Measurements from ENCODE around the gene NUDT2.
A peak's percentile ranks its signal among the peaks of the same experiment; 100 is the strongest.
"Not testable (repeated sequence)": the region's sequence is repeated elsewhere in the genome, so short reads cannot be mapped to it uniquely, and the experiment has no call there.

The NUDT2 gene

GRCh38 chr9:34328987-34329832 lies at the start of gene NUDT2, which contains the start of gene KIF24:
NUDT2 (plus strand) TSS chr9:34329569; CDS start chr9:34339040, 9,471 bp downstream.
KIF24 (minus strand) TSS chr9:34329268; CDS start chr9:34311346, 17,922 bp downstream.
- H3K4me1 ChIP-seq (ENCODE audit: control insufficient read depth in 1 of 2, insufficient read depth in 2 of 2, low read length in 2 of 2), result peaks cover 0 to 19% of the 10 kb centered on the region in 2 donors
- peak within 1 kb of the TSS; percentile 81 to 95 for H3K4me3 ChIP-seq (ENCODE audit: low read depth in 1 of 2, low read length in 2 of 2)
- peak within 1 kb of the TSS; percentile 98 for H3K27ac ChIP-seq (ENCODE audit: low read length)
- no peaks in the 10 kb centered on the region for H3K36me3 ChIP-seq (ENCODE audit: control insufficient read depth in 1 of 2, insufficient read depth in 2 of 2, low read length in 2 of 2)
- H3K9me3 ChIP-seq (ENCODE audit: control insufficient read depth in 1 of 2, low read length in 2 of 2), result no peaks in the 10 kb centered on the region
- H3K27me3 ChIP-seq (ENCODE audit: low read depth, low read length), result no peaks in the 10 kb centered on the region

- Histone ChIP-seq H3K4me3 (ENCODE audit: low read depth in 1 of 2, low read length in 2 of 2) (no peak overlapping the region), H3K27me3 (ENCODE audit: low read depth, low read length) (no peaks in the 10 kb centered on the region), H3K4me1 (ENCODE audit: control insufficient read depth in 1 of 2, insufficient read depth in 2 of 2, low read length in 2 of 2) (peaks cover 0 to 6% of the 10 kb centered on the region in 2 donors), H3K36me3 (ENCODE audit: control insufficient read depth in 1 of 2, insufficient read depth in 2 of 2, low read length in 2 of 2) (no peaks in the 10 kb centered on the region), H3K27ac (ENCODE audit: low read length) (no peak overlapping the region), H3K9me3 (ENCODE audit: control insufficient read depth in 1 of 2, low read length in 2 of 2) (no peaks in the 10 kb centered on the region)
Observed at GRCh38 chr9:34282096-34282495, 47.3 kb upstream of the NUDT2 start.

- Histone ChIP-seq H3K9me3 (ENCODE audit: control insufficient read depth in 1 of 2, low read length in 2 of 2) (no peaks in the 10 kb centered on the region), H3K27me3 (ENCODE audit: low read depth, low read length) (no peaks in the 10 kb centered on the region), H3K4me1 (ENCODE audit: control insufficient read depth in 1 of 2, insufficient read depth in 2 of 2, low read length in 2 of 2) (no peaks in the 10 kb centered on the region), H3K27ac (ENCODE audit: low read length) (no peak overlapping the region), H3K36me3 (ENCODE audit: control insufficient read depth in 1 of 2, insufficient read depth in 2 of 2, low read length in 2 of 2) (no peaks in the 10 kb centered on the region), H3K4me3 (ENCODE audit: low read depth in 1 of 2, low read length in 2 of 2) (no peak overlapping the region)
Observed at GRCh38 chr9:34289159-34289558, 40.2 kb upstream of the NUDT2 start.

DNA sequence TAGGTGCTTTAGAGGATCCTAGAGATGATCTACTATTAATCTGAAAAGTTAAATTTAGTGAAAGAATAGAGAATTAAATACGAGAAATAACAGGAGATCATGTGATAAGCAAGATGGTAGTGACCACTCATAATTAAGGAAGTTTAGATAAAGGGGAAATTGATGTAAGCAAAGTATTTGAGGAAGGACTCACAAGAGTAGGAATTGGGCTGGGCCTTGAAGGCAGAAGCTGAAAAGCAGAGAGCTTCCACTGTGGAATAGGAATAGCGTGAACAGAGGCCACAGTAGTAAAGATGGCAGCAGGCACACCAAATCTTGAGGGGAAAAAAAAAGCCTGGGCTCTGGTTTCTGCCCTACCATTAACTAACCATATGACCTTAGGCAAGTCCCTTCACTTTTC lies 38.3 kb upstream of the NUDT2 start:
- no peak overlapping the region for H3K4me3 ChIP-seq (ENCODE audit: low read depth in 1 of 2, low read length in 2 of 2)
- no peaks in the 10 kb centered on the region for H3K27me3 ChIP-seq (ENCODE audit: low read depth, low read length)
- no peaks in the 10 kb centered on the region for H3K9me3 ChIP-seq (ENCODE audit: control insufficient read depth in 1 of 2, low read length in 2 of 2)
- H3K4me1 ChIP-seq (ENCODE audit: control insufficient read depth in 1 of 2, insufficient read depth in 2 of 2, low read length in 2 of 2), result no peaks in the 10 kb centered on the region
- no peak overlapping the region for H3K27ac ChIP-seq (ENCODE audit: low read length)
- no peaks in the 10 kb centered on the region for H3K36me3 ChIP-seq (ENCODE audit: control insufficient read depth in 1 of 2, insufficient read depth in 2 of 2, low read length in 2 of 2)

- Histone ChIP-seq H3K9me3 (ENCODE audit: control insufficient read depth in 1 of 2, low read length in 2 of 2) (no peaks in the 10 kb centered on the region), H3K36me3 (ENCODE audit: control insufficient read depth in 1 of 2, insufficient read depth in 2 of 2, low read length in 2 of 2) (no peaks in the 10 kb centered on the region), H3K4me3 (ENCODE audit: low read depth in 1 of 2, low read length in 2 of 2) (no peak overlapping the region), H3K4me1 (ENCODE audit: control insufficient read depth in 1 of 2, insufficient read depth in 2 of 2, low read length in 2 of 2) (no peaks in the 10 kb centered on the region), H3K27me3 (ENCODE audit: low read depth, low read length) (no peaks in the 10 kb centered on the region), H3K27ac (ENCODE audit: low read length) (no peak overlapping the region)
Observed at GRCh38 chr9:34291423-34291822, 37.9 kb upstream of the NUDT2 start.

DNA sequence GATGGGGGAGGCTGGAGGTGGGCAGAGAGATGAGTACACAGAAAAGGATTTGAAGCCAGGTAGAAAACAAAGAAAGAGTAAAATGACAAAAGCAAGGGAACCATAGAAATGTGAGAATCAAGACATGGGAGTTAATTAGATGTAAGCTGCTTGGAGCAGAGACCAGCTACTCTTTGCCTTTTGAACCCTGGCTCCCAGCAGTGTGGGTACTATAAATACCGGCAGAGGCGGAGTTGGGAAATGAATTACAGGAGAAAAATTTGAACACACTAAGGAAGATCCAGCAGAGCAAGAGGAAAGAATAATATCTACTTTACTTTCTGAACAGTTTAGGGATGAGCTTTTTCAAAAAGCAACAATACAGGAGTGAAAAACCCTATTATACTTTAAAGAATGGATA lies 36.8 kb upstream of the NUDT2 start:
- Histone ChIP-seq H3K36me3 (ENCODE audit: control insufficient read depth in 1 of 2, insufficient read depth in 2 of 2, low read length in 2 of 2) (no peaks in the 10 kb centered on the region), H3K4me3 (ENCODE audit: low read depth in 1 of 2, low read length in 2 of 2) (no peak overlapping the region), H3K27me3 (ENCODE audit: low read depth, low read length) (no peaks in the 10 kb centered on the region), H3K4me1 (ENCODE audit: control insufficient read depth in 1 of 2, insufficient read depth in 2 of 2, low read length in 2 of 2) (no peaks in the 10 kb centered on the region), H3K27ac (ENCODE audit: low read length) (no peak overlapping the region), H3K9me3 (ENCODE audit: control insufficient read depth in 1 of 2, low read length in 2 of 2) (no peaks in the 10 kb centered on the region)

- not testable (repeated sequence) for H3K9me3 ChIP-seq (ENCODE audit: control insufficient read depth in 1 of 2, low read length in 2 of 2); H3K36me3 ChIP-seq (ENCODE audit: control insufficient read depth in 1 of 2, insufficient read depth in 2 of 2, low read length in 2 of 2); H3K27ac ChIP-seq (ENCODE audit: low read length); H3K27me3 ChIP-seq (ENCODE audit: low read depth, low read length); H3K4me3 ChIP-seq (ENCODE audit: low read depth in 1 of 2, low read length in 2 of 2); H3K4me1 ChIP-seq (ENCODE audit: control insufficient read depth in 1 of 2, insufficient read depth in 2 of 2, low read length in 2 of 2)
Observed at GRCh38 chr9:34301064-34301463, 28.3 kb upstream of the NUDT2 start.

- H3K4me1 ChIP-seq (ENCODE audit: control insufficient read depth in 1 of 2, insufficient read depth in 2 of 2, low read length in 2 of 2); H3K9me3 ChIP-seq (ENCODE audit: control insufficient read depth in 1 of 2, low read length in 2 of 2); H3K4me3 ChIP-seq (ENCODE audit: low read depth in 1 of 2, low read length in 2 of 2); H3K27me3 ChIP-seq (ENCODE audit: low read depth, low read length); H3K27ac ChIP-seq (ENCODE audit: low read length); H3K36me3 ChIP-seq (ENCODE audit: control insufficient read depth in 1 of 2, insufficient read depth in 2 of 2, low read length in 2 of 2): not testable (repeated sequence)
Observed at GRCh38 chr9:34308316-34308715, 21.1 kb upstream of the NUDT2 start.

GRCh38 chr9:34310215-34310614 lies 19.2 kb upstream of the NUDT2 start:
- no peaks in the 10 kb centered on the region for H3K4me1 ChIP-seq (ENCODE audit: control insufficient read depth in 1 of 2, insufficient read depth in 2 of 2, low read length in 2 of 2)
- H3K36me3 ChIP-seq (ENCODE audit: control insufficient read depth in 1 of 2, insufficient read depth in 2 of 2, low read length in 2 of 2), result no peaks in the 10 kb centered on the region
- no peak overlapping the region for H3K27ac ChIP-seq (ENCODE audit: low read length)
- no peaks in the 10 kb centered on the region for H3K27me3 ChIP-seq (ENCODE audit: low read depth, low read length)
- H3K4me3 ChIP-seq (ENCODE audit: low read depth in 1 of 2, low read length in 2 of 2), result no peak overlapping the region
- no peaks in the 10 kb centered on the region for H3K9me3 ChIP-seq (ENCODE audit: control insufficient read depth in 1 of 2, low read length in 2 of 2)

- Histone ChIP-seq H3K27ac (ENCODE audit: low read length) (no peak overlapping the region), H3K4me1 (ENCODE audit: control insufficient read depth in 1 of 2, insufficient read depth in 2 of 2, low read length in 2 of 2) (no peaks in the 10 kb centered on the region), H3K9me3 (ENCODE audit: control insufficient read depth in 1 of 2, low read length in 2 of 2) (no peaks in the 10 kb centered on the region), H3K36me3 (ENCODE audit: control insufficient read depth in 1 of 2, insufficient read depth in 2 of 2, low read length in 2 of 2) (no peaks in the 10 kb centered on the region), H3K4me3 (ENCODE audit: low read depth in 1 of 2, low read length in 2 of 2) (no peak overlapping the region), H3K27me3 (ENCODE audit: low read depth, low read length) (no peaks in the 10 kb centered on the region)
Observed at GRCh38 chr9:34311499-34312185, 17.7 kb upstream of the NUDT2 start.

DNA sequence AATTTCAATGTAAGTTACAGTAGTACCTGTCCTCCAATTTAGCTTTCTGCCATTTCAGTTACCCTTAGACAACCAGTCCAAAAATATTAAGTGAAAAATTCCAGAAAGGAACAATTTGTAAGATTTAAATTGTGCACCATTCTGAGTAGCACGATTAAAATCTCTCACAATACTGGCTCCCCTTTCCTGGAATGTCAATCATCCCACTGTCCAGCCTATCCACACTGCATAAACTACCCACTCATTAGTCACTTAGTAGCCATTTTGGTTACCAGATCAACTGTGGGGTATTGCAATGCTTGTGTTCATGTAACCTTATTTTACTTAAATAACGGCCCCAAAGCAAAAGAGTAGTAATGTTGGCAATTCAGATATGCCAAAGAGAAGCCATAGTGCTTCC lies 11.9 kb upstream of the NUDT2 start:
- H3K36me3 ChIP-seq (ENCODE audit: control insufficient read depth in 1 of 2, insufficient read depth in 2 of 2, low read length in 2 of 2), result no peaks in the 10 kb centered on the region
- no peaks in the 10 kb centered on the region for H3K9me3 ChIP-seq (ENCODE audit: control insufficient read depth in 1 of 2, low read length in 2 of 2)
- no peaks in the 10 kb centered on the region for H3K27me3 ChIP-seq (ENCODE audit: low read depth, low read length)
- no peak overlapping the region for H3K4me3 ChIP-seq (ENCODE audit: low read depth in 1 of 2, low read length in 2 of 2)
- no peaks in the 10 kb centered on the region for H3K4me1 ChIP-seq (ENCODE audit: control insufficient read depth in 1 of 2, insufficient read depth in 2 of 2, low read length in 2 of 2)
- no peak overlapping the region for H3K27ac ChIP-seq (ENCODE audit: low read length)

Measured in muscle layer of duodenum (tissue), 2 donors.